ENCODE data around the gene PYCR2. TPM values are rescaled to one million over a fixed set of nuclear protein-coding genes. Genes with fewer than 3 reads are reported as not detected.

Gene PYCR2
- total RNA-seq, 2 donors from 2014 or later, result 50.3 to 57.3 TPM

DNA sequence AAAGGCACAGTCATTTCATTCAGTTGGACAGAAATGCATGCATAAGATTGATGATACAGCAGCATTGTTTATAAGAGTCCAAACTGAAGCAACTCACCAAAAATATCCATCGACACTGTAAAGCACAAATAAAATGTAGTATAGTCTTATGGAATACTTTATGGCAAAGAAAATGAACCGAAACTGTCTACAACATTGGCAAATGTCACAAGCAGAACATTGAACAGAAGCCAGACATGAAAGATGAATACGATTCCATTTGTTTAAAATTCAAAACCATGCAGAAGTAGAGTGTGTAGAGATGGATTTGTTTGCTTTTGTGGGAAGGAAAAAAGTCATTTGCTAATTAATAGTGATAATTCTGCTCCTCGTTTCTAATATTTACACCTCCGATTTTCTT lies 27.6 kb downstream of the PYCR2 start:
- Histone ChIP-seq H3K27ac (no peak overlapping the region), H3K36me3 (no peaks in the 10 kb centered on the region), H3K4me1 (no peaks in the 10 kb centered on the region), H3K4me3 (no peak overlapping the region), H3K27me3 (no peaks in the 10 kb centered on the region), H3K9me3 (no peaks in the 10 kb centered on the region)
- TF ChIP-seq, protein P1, sequence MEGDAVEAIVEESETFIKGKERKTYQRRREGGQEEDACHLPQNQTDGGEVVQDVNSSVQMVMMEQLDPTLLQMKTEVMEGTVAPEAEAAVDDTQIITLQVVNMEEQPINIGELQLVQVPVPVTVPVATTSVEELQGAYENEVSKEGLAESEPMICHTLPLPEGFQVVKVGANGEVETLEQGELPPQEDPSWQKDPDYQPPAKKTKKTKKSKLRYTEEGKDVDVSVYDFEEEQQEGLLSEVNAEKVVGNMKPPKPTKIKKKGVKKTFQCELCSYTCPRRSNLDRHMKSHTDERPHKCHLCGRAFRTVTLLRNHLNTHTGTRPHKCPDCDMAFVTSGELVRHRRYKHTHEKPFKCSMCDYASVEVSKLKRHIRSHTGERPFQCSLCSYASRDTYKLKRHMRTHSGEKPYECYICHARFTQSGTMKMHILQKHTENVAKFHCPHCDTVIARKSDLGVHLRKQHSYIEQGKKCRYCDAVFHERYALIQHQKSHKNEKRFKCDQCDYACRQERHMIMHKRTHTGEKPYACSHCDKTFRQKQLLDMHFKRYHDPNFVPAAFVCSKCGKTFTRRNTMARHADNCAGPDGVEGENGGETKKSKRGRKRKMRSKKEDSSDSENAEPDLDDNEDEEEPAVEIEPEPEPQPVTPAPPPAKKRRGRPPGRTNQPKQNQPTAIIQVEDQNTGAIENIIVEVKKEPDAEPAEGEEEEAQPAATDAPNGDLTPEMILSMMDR (IDR thresholded peaks at IDR 0.05), result no peak
- DNase-seq (ENCODE audit: low spot score), result no peak

DNA sequence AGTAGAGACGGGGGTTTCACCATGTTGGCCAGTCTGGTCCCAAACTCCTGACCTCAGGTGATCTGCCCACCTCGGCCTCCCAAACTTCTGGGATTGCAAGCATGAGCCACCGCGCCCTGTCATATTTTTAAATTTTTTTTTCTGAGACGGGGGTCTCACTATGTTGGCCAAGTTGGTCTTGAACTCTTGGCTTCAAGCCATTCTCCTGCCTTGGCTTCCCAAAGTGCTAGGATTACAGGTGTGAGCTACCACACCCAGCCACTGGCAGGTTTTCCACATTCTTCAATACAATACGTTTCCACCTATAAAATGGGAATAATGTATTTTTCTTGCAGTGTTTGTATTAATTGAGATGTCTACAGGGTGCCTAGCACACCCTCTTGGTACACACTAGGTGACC lies 31.7 kb downstream of the PYCR2 start:
- TF ChIP-seq, protein P1 (IDR thresholded peaks at IDR 0.05), result no peak
- Histone ChIP-seq H3K36me3 (no peaks in the 10 kb centered on the region), H3K27me3 (no peaks in the 10 kb centered on the region), H3K27ac (no peak overlapping the region), H3K9me3 (no peaks in the 10 kb centered on the region), H3K4me3 (no peak overlapping the region), H3K4me1 (peaks cover 0 to 7% of the 10 kb centered on the region in 2 donors)
- DNase-seq (ENCODE audit: low spot score), result no peak

DNA sequence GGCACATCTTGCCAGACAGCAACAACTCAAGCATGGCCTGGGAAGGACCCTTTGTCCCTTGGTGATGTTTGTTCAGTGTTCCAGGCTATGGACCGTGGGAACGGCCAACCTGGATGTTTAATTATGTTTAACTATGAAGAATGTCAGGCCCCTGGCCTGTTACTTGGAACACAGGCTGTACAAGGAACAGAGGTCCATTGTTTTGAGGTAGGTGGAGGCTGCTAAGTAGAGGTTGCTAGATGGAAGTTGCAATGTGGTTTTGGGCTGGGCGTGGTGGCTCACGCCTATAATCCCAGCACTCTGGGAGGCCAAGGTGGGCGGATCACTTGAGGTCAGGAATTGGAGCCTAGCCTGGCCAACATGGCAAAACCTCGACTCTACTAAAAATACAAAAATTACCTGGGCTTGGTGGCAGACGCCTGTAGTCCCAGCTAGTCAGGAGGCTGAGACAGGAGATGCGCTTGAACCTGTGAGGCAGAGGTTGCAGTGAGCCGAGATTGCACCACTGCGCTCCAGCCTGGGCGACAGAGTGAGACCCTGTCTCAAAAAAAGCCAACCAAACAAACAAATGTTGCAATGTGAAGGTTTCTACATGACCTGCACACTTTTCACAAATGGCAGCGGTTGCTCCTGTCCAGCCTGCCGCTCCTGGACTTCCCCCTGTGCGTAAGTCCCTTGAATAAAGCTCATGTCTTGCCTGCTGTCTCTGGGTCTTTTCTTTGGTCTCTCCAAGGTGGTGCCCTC lies 32.6 kb downstream of the PYCR2 start:
- no peaks in the 10 kb centered on the region for H3K27me3 ChIP-seq
- H3K27ac ChIP-seq, result no peak overlapping the region
- no peak overlapping the region for H3K4me3 ChIP-seq
- H3K36me3 ChIP-seq, result no peaks in the 10 kb centered on the region
- no peaks in the 10 kb centered on the region for H3K9me3 ChIP-seq
- H3K4me1 ChIP-seq, result peaks cover 0 to 7% of the 10 kb centered on the region in 2 donors
- no peak for DNase-seq (ENCODE audit: low spot score)
- TF ChIP-seq, protein P1 (IDR thresholded peaks at IDR 0.05), result no peak

DNA sequence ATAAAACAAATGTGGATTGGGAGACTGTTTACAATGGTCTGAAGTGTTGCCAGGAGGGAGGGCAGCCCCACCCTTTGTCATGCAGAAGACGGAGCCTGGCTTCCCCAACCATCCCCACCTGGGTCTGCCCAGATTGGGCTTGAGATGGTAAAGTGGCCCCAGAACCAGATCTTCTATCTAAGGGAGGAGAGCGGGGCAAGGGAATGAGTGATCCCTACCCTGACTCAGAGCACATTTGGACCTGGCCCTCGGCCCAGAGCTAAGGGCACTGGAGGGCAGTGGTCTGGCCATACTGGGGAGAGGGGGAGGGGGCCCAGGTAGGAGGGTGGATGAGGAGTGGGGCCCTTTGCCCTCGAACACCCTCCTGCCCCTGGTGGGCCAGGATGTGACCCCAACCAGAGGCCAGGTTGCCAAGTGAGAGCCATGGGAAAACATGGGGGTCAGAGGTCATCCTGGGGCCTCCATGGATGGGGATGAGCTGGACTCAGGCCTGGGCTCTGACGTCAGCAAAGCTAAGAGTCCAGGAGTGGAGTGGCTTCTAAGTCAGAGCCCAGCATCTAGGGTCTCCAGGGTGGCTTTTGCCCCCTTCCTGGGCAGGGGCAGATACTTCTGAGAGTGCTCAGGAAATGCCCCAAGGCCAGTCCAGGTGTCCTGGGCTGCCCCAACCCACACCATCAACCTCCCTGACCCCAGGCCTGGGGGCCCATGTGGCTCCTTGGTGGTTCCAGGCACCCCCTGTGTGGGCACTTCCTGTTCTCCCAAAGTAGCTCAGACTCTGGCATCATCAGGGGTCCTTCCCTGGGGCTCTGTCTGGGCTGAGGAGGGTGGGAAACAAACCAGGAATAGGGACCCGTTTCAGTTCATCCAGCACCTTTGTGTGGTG lies 33.5 kb downstream of the PYCR2 start:
- no peak for DNase-seq (ENCODE audit: low spot score)
- no peaks in the 10 kb centered on the region for H3K9me3 ChIP-seq
- H3K27me3 ChIP-seq, result no peaks in the 10 kb centered on the region
- no peaks in the 10 kb centered on the region for H3K36me3 ChIP-seq
- no peak overlapping the region for H3K4me3 ChIP-seq
- TF ChIP-seq, protein P1 (IDR thresholded peaks at IDR 0.05), result no peak
- H3K27ac ChIP-seq, result no peak overlapping the region
- H3K4me1 ChIP-seq, result peaks cover 0 to 7% of the 10 kb centered on the region in 2 donors

DNA sequence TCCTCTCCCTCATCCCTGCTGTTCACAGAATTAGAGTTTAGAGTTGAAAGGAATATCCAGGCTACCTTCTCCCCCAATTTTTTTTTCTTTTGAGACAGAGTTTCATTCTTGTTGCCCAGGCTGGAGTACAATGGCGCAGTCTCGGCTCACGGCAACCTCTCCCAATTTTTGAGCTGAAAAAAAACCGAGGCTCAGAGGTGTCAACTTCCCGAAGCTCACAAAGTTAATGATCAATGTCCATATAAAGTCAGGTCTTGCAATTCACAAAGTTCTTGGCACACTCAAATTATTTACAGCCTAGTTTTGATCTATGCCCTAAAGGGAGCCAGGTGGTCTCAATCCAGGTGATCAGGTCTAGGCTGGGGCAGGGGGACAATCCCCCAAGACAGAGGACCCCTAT lies 34.3 kb downstream of the PYCR2 start:
- TF ChIP-seq, protein P1 (IDR thresholded peaks at IDR 0.05), result no peak
- DNase-seq (ENCODE audit: low spot score), result no peak
- no peaks in the 10 kb centered on the region for H3K27me3 ChIP-seq
- no peaks in the 10 kb centered on the region for H3K36me3 ChIP-seq
- no peaks in the 10 kb centered on the region for H3K9me3 ChIP-seq
- H3K27ac ChIP-seq, result no peak overlapping the region
- H3K4me1 ChIP-seq, result peaks cover 0 to 7% of the 10 kb centered on the region in 2 donors
- H3K4me3 ChIP-seq, result no peak overlapping the region
